Kidney (tissue), 14 donors: Measurements from ENCODE around the gene ARL5C. TPM values are rescaled to one million over a fixed set of nuclear protein-coding genes. Genes with fewer than 3 reads are reported as not detected.

ENCODE experiments used
- DNase-seq, 5 donors: peaks; one replicate each; pipeline ENCODE4 v3.0.0-alpha.2; 2013 to 2020
- FAIRE-seq: peaks from 2 replicates; lab custom pipeline; 2012; peaks lifted over from hg19 to GRCh38; lab: Jason Lieb, UNC
- H3K27ac ChIP-seq, 2 donors: one replicate each; pipeline ENCODE4 v1.7.0; 2013; ENCODE audit warnings: low read depth in 2 of 2, low read length in 2 of 2, inconsistent platforms in 1 of 2
- H3K27me3 ChIP-seq: one replicate; pipeline ENCODE4 v1.7.1; 2013; ENCODE audit warnings: low read length, inconsistent platforms; ENCODE audit not compliant: control insufficient read depth, insufficient read depth
- H3K36me3 ChIP-seq, 3 donors: one replicate each; pipeline versions ENCODE4 v1.7.0 to v1.7.1; 2013; ENCODE audit warnings: low read length in 3 of 3, control low read depth in 1 of 3, inconsistent platforms in 1 of 3; ENCODE audit not compliant: insufficient read depth in 3 of 3, control insufficient read depth in 2 of 3
- H3K4me1 ChIP-seq, 3 donors: one replicate each; pipeline versions ENCODE4 v1.7.0 to v1.7.1; 2013; ENCODE audit warnings: low read length in 3 of 3, inconsistent platforms in 1 of 3, low read depth in 1 of 3; ENCODE audit not compliant: control insufficient read depth in 2 of 3, insufficient read depth in 2 of 3
- H3K4me3 ChIP-seq, 3 donors: one replicate each; pipeline versions ENCODE4 v1.7.0 to v1.8.1; 2013; ENCODE audit warnings: low read length in 3 of 3, control low read depth in 1 of 3, inconsistent platforms in 1 of 3
- H3K9ac ChIP-seq, 3 donors: one replicate each; pipeline versions ENCODE4 v1.7.0 to v1.7.1; 2013; ENCODE audit warnings: low read length in 3 of 3, control low read depth in 1 of 3, inconsistent platforms in 1 of 3
- H3K9me3 ChIP-seq, 3 donors: one replicate each; pipeline versions ENCODE4 v1.7.0 to v1.7.1; 2013; ENCODE audit warnings: low read length in 3 of 3, control low read depth in 1 of 3, inconsistent platforms in 1 of 3; ENCODE audit not compliant: control insufficient read depth in 2 of 3, insufficient read depth in 1 of 3
- CTCF ChIP-seq: IDR thresholded peaks from 3 replicates; pipeline ENCODE4 v1.5.1; 2012; ENCODE audit warnings: mild to moderate bottlenecking, moderate library complexity, borderline replicate concordance; ENCODE audit not compliant: insufficient read depth; ENCODE audit errors: extremely low read depth
- intact Hi-C: fragments of 100-400 bp; cut with DNase I; formaldehyde crosslinking; loops from one replicate; pipeline ENCODE4 v1.11.1; 2022
- polyA plus RNA-seq: library from polyadenylated mRNA; stranded (reverse); fragments of 350-450 nt; fragmentation: Illumina TruSeq; extraction: RNeasy Lipid Tissue Mini Kit (QIAGEN cat#74804); gene quantifications from one replicate; pipeline ENCODE4 v1.2.3, GENCODE V29; 2014; ENCODE audit warnings: low read depth, low replicate concordance; ENCODE audit not compliant: insufficient read depth
- total RNA-seq: library from RNA; stranded (reverse); fragmentation: NEBNext Ultra II Directional; extraction: Animal tissue kit (Norgen Biotek cat#: 25700); gene quantifications from one replicate; pipeline ENCODE4 v1.2.1, GENCODE V29; 2021
- donor health status: control.
- donor health status: control.
- donor health status: control.
- donor health status: control.
- donor health status: control.
- donor health status: DM: yes; HTN: yes; CAD: no.
- donor health status: Normal renal cell carcinoma (clear cell type).

ARL5C gene
- total and polyA plus RNA-seq, 2 donors from 2014 or later = not detected

DNA sequence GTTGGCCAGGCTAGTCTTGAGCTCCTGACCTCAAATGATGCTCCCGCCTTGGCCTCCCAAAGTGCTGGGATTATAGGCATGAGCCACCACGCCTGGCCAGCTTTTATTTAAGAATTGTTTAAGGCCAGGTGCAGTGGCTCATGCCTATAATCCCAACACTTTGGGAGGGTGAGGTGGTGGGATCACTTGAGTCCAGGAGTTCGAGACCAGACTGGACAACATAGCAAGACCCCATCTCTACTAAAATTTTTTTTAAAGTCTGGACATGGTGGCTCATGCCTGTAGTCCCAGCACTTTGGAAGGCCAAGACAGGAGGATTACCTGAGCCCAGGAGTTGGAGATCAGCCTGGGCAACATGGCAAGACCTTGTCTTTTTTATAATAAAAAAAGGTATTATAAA lies 19.7 kb downstream of the ARL5C start:
- Histone ChIP-seq H3K27me3 (no peaks in the 10 kb centered on the region), H3K9me3 (no peaks in the 10 kb centered on the region), H3K36me3 (no peaks in the 10 kb centered on the region), H3K4me3 (no peak overlapping the region), H3K9ac (no peak overlapping the region), H3K4me1 (no peaks in the 10 kb centered on the region), H3K27ac (no peak overlapping the region)
- TF ChIP-seq CTCF = no peak
- DNase-seq (no peak), FAIRE-seq (no peak)
- intact Hi-C loops = loop anchor here (10.0 kb wide), 1 partner anchor 71 kb away; no protein-coding TSS in a partner anchor

DNA sequence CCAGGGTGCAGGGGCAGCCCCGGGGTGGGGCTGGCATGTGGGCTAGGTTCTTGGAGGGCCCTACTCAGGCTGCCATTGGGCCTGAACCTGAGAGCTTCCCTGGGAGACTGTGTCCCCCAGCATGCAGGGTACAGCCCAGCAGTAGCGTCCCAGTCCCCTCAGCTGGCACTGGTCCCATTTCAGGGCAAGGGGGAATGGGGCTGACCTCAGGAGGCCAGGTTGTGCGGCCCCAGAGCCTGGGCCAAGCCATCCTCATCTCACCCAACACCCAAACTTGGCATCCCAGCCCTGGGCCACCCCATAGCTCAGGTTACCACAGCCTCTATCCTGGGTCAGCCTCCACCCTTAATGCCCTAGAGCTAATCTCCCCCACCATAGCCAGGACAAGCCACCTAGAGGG lies 20.8 kb downstream of the ARL5C start:
- DNase-seq = no peak
- no peak overlapping the region for H3K27ac ChIP-seq
- no peak for FAIRE-seq
- H3K36me3 ChIP-seq = no peaks in the 10 kb centered on the region
- no peaks in the 10 kb centered on the region for H3K4me1 ChIP-seq
- no peak for TF ChIP-seq CTCF
- no peak overlapping the region for H3K9ac ChIP-seq
- H3K9me3 ChIP-seq = no peaks in the 10 kb centered on the region
- no peak overlapping the region for H3K4me3 ChIP-seq
- intact Hi-C loops = loop anchor here (10.0 kb wide), 1 partner anchor 70 kb away; no protein-coding TSS in a partner anchor
- H3K27me3 ChIP-seq = no peaks in the 10 kb centered on the region

- intact Hi-C loops = loop anchor here (10.0 kb wide), 1 partner anchor 70 kb away; no protein-coding TSS in a partner anchor
- Histone ChIP-seq H3K4me3 (no peak overlapping the region), H3K9me3 (no peaks in the 10 kb centered on the region), H3K27me3 (no peaks in the 10 kb centered on the region), H3K9ac (no peak overlapping the region), H3K27ac (peak overlapping the region in 1 of 2 donors; percentile 1), H3K36me3 (no peaks in the 10 kb centered on the region), H3K4me1 (no peaks in the 10 kb centered on the region)
- FAIRE-seq (no peak), DNase-seq (peak in 1 of 5 donors; percentile 95)
- TF ChIP-seq CTCF = no peak
Observed at GRCh38 chr17:39144416-39144840, 21.5 kb downstream of the ARL5C start.
